Stomach (tissue), 4 donors: ENCODE results near the gene NCAPD3.

Experiments
- EP300 ChIP-seq: sonication (generic); formaldehyde crosslinking; IDR thresholded peaks from one replicate; pipeline ENCODE4 v1.6.1; 2017; ENCODE audit warnings: antibody characterized with exemption
- POLR2A ChIP-seq, 4 donors: fragments of 450-650 bp; IDR thresholded peaks; one replicate each; pipeline ENCODE4 v1.6.1; 2016; ENCODE audit warnings: antibody characterized with exemption in 4 of 4, control low read depth in 2 of 4, mild to moderate bottlenecking in 1 of 4, moderate library complexity in 1 of 4
- POLR2AphosphoS5 ChIP-seq, 3 donors: sonication (generic); formaldehyde crosslinking; IDR thresholded peaks; one replicate each; pipeline ENCODE4 v1.6.1; 2016; ENCODE audit warnings: antibody characterized with exemption in 3 of 3
- TF ChIP-seq, protein P1 (sequence below), 7 experiments: fragments of 450-650 bp in 4 of 7; fragments of 200-600 bp in 3 of 7; sonication (generic) in 3 of 7; IDR thresholded peaks; one replicate each; pipeline ENCODE4 v1.5.1; 2016 to 2019; ENCODE audit warnings: antibody characterized with exemption in 7 of 7, control low read depth in 2 of 7, mild to moderate bottlenecking in 1 of 7

DNA sequence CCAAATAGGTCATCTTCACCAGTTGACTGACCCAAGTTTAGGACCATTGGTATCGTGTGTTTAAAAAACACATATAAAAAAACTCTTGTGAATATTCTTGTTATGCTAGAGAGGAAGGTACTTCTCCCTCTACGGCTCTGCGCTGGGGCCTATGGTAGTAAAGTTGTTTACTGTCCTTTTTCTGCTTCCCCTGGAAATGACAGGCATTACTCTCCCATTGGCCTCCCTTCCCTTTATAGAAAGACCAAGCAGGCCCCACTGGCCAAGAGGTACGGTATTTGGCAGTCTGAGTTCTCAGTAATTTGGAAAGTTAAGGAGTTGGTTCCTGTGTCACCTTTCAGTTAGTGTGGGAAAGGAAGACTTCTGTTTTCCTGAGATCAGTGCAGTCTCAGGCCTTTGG, 22.9 kb upstream of the NCAPD3 start:
- TF ChIP-seq POLR2AphosphoS5 (IDR thresholded peaks at IDR 0.05) (no peak), POLR2A (IDR thresholded peaks at IDR 0.05) (no peak), EP300 (no peak)
- TF ChIP-seq, protein P1, sequence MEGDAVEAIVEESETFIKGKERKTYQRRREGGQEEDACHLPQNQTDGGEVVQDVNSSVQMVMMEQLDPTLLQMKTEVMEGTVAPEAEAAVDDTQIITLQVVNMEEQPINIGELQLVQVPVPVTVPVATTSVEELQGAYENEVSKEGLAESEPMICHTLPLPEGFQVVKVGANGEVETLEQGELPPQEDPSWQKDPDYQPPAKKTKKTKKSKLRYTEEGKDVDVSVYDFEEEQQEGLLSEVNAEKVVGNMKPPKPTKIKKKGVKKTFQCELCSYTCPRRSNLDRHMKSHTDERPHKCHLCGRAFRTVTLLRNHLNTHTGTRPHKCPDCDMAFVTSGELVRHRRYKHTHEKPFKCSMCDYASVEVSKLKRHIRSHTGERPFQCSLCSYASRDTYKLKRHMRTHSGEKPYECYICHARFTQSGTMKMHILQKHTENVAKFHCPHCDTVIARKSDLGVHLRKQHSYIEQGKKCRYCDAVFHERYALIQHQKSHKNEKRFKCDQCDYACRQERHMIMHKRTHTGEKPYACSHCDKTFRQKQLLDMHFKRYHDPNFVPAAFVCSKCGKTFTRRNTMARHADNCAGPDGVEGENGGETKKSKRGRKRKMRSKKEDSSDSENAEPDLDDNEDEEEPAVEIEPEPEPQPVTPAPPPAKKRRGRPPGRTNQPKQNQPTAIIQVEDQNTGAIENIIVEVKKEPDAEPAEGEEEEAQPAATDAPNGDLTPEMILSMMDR (IDR thresholded peaks at IDR 0.05): no peak
